Astrocyte (in vitro differentiated cells and primary cell): Measurements from ENCODE around the gene TRIM7.

ENCODE experiments used
- EZH2 ChIP-seq: IDR thresholded peaks from 2 replicates; pipeline ENCODE4 v1.6.1; 2012; ENCODE audit warnings: mild to moderate bottlenecking, low read length, inconsistent platforms; ENCODE audit not compliant: insufficient read depth
- TF ChIP-seq, protein P1 (sequence below): IDR thresholded peaks from 2 replicates; pipeline ENCODE4 v1.5.1; 2011; ENCODE audit warnings: low read depth, mild to moderate bottlenecking, inconsistent platforms, low read length, moderate library complexity; ENCODE audit not compliant: insufficient read depth

DNA sequence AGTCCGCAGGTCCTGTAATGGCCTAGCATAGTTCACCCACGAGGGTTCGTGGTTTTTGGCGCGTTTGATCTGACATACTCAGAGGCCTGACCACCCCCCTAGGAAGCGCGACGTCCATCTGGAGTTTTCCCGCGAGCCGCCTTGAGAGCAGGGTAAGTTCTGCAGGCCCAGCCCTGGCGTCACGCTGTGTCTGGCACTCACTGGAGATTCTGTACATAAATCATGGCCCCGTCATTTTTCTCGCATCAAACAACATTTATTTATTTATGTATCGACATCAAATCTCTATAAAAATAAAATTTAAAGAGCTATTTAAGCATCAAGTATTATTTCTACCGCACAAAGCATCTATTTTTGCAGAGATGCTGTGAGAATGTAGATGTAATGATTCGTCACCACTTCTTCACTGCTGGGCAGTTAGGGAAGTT lies 17.6 kb upstream of the TRIM7 start:
- TF ChIP-seq, protein P1, sequence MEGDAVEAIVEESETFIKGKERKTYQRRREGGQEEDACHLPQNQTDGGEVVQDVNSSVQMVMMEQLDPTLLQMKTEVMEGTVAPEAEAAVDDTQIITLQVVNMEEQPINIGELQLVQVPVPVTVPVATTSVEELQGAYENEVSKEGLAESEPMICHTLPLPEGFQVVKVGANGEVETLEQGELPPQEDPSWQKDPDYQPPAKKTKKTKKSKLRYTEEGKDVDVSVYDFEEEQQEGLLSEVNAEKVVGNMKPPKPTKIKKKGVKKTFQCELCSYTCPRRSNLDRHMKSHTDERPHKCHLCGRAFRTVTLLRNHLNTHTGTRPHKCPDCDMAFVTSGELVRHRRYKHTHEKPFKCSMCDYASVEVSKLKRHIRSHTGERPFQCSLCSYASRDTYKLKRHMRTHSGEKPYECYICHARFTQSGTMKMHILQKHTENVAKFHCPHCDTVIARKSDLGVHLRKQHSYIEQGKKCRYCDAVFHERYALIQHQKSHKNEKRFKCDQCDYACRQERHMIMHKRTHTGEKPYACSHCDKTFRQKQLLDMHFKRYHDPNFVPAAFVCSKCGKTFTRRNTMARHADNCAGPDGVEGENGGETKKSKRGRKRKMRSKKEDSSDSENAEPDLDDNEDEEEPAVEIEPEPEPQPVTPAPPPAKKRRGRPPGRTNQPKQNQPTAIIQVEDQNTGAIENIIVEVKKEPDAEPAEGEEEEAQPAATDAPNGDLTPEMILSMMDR, result no peak
- no peak for TF ChIP-seq EZH2
